HepG2 (cell line): Measurements from ENCODE around the gene SEC61B. TPM values are rescaled to one million over a fixed set of nuclear protein-coding genes. Genes with fewer than 3 reads are reported as not detected.

Experiments used
- BORCS8-MEF2B ChIP-seq: sonication (generic); formaldehyde crosslinking; IDR thresholded peaks from 2 replicates; pipeline ENCODE4 v1.8.0; 2022; ENCODE audit warnings: mild to moderate bottlenecking, missing genetic modification reagents
- CEBPB ChIP-seq: IDR thresholded peaks from 2 replicates; pipeline ENCODE4 v1.6.1; 2011; ENCODE audit warnings: low read depth, low read length, improper control_type of control experiment, borderline replicate concordance
- HMG20B ChIP-seq: conservative IDR thresholded peaks from 2 replicates; pipeline ENCODE4 v1.6.1; 2016; ENCODE audit warnings: missing genetic modification reagents, missing compliant biosample characterization
- IRX3 ChIP-seq: sonication (generic); formaldehyde crosslinking; IDR thresholded peaks from 2 replicates; pipeline ENCODE4 v1.8.1; 2023; ENCODE audit warnings: mild to moderate bottlenecking, low read depth, missing genetic modification reagents, borderline replicate concordance
- KDM4B ChIP-seq: sonication (generic); formaldehyde crosslinking; IDR thresholded peaks from 2 replicates; pipeline ENCODE4 v1.4.0; 2020; ENCODE audit warnings: missing genetic modification reagents
- MED13 ChIP-seq: sonication (generic); formaldehyde crosslinking; IDR thresholded peaks from 2 replicates; pipeline ENCODE4 v1.5.0; 2020; ENCODE audit warnings: missing genetic modification reagents
- NKX3-1 ChIP-seq: sonication (generic); formaldehyde crosslinking; IDR thresholded peaks from 2 replicates; pipeline ENCODE4 v1.5.0; 2020; ENCODE audit warnings: missing genetic modification reagents
- NPAS2 ChIP-seq: sonication (generic); formaldehyde crosslinking; IDR thresholded peaks from 2 replicates; pipeline ENCODE4 v1.8.0; 2022; ENCODE audit warnings: mild to moderate bottlenecking, missing genetic modification reagents, borderline replicate concordance
- NRL ChIP-seq: sonication (generic); formaldehyde crosslinking; IDR thresholded peaks from 2 replicates; pipeline ENCODE4 v1.5.0; 2020; ENCODE audit warnings: missing genetic modification reagents, mild to moderate bottlenecking, moderate library complexity, borderline replicate concordance
- SNRNP70 ChIP-seq: fragments of 200-400 bp; formaldehyde crosslinking; IDR thresholded peaks from 2 replicates; pipeline ENCODE4 v1.6.1; 2017; ENCODE audit warnings: mild to moderate bottlenecking, low read depth, low read length, moderate library complexity
- SRSF4 ChIP-seq: fragments of 200-400 bp; formaldehyde crosslinking; IDR thresholded peaks from one replicate; pipeline ENCODE4 v1.6.1; 2018; ENCODE audit warnings: mild to moderate bottlenecking, low read depth, low read length, moderate library complexity; ENCODE audit not compliant: poor library complexity, severe bottlenecking
- XBP1 ChIP-seq: sonication (generic); formaldehyde crosslinking; IDR thresholded peaks from 2 replicates; pipeline ENCODE4 v1.5.0; 2020; ENCODE audit warnings: missing genetic modification reagents
- ZNF234 ChIP-seq: sonication (generic); formaldehyde crosslinking; conservative IDR thresholded peaks from 2 replicates; pipeline ENCODE4 v1.5.1; 2020; ENCODE audit warnings: mild to moderate bottlenecking, missing genetic modification reagents
- ZNF24 ChIP-seq: fragments of 450-650 bp; IDR thresholded peaks from 2 replicates; pipeline ENCODE4 v1.6.1; 2017; ENCODE audit warnings: antibody characterized with exemption, mild to moderate bottlenecking
- ZNF30 ChIP-seq: sonication (generic); formaldehyde crosslinking; IDR thresholded peaks from 2 replicates; pipeline ENCODE4 v1.5.0; 2020; ENCODE audit warnings: mild to moderate bottlenecking, missing genetic modification reagents
- ZNF329 ChIP-seq: sonication (generic); formaldehyde crosslinking; IDR thresholded peaks from 2 replicates; pipeline ENCODE4 v1.9.0; 2021; ENCODE audit warnings: low read depth, mild to moderate bottlenecking, missing genetic modification reagents
- ZNF343 ChIP-seq: sonication (generic); formaldehyde crosslinking; IDR thresholded peaks from 2 replicates; pipeline ENCODE4 v1.4.0; 2020; ENCODE audit warnings: mild to moderate bottlenecking, missing genetic modification reagents
- ZNF510 ChIP-seq: sonication (generic); formaldehyde crosslinking; IDR thresholded peaks from 2 replicates; pipeline ENCODE4 v1.4.0; 2020; ENCODE audit warnings: low read depth, mild to moderate bottlenecking, missing genetic modification reagents
- ZNF569 ChIP-seq: sonication (generic); formaldehyde crosslinking; IDR thresholded peaks from 2 replicates; pipeline ENCODE4 v1.5.0; 2020; ENCODE audit warnings: mild to moderate bottlenecking, missing genetic modification reagents, moderate library complexity, borderline replicate concordance
- ZNF616 ChIP-seq: sonication (generic); formaldehyde crosslinking; IDR thresholded peaks from 2 replicates; pipeline ENCODE4 v1.5.0; 2020; ENCODE audit warnings: low read depth, mild to moderate bottlenecking, missing genetic modification reagents
- ZNF782 ChIP-seq: sonication (generic); formaldehyde crosslinking; IDR thresholded peaks from 2 replicates; pipeline ENCODE4 v1.4.0; 2020; ENCODE audit warnings: missing genetic modification reagents, mild to moderate bottlenecking, borderline replicate concordance
- polyA plus RNA-seq, 8 experiments: library from polyadenylated mRNA; depleted of rRNA in 3 of 8; stranded (reverse) in 7 of 8; unstranded in 1 of 8; fragments of >200 nt; fragmentation: Illumina TruSeq in 4 of 8; extraction: Trizol in 4 of 8; gene quantifications; 2 replicates each; pipeline versions ENCODE4 v1.2.1 to v1.2.3, GENCODE V29; 2011 to 2016; ENCODE audit warnings: low read depth in 4 of 8, missing spikeins in 1 of 8, mixed read lengths in 1 of 8; ENCODE audit not compliant: insufficient read depth in 1 of 8
- total RNA-seq, 5 experiments: library from RNA; depleted of rRNA; stranded (reverse); fragments of >200 nt; fragmentation: Illumina TruSeq; extraction: Trizol; gene quantifications; 2 replicates each; pipeline ENCODE4 v1.2.3, GENCODE V29; 2016; ENCODE audit warnings: low read depth in 1 of 5
- TF ChIP-seq, protein P1 (sequence below), 2 experiments: sonication (generic) in 1 of 2; formaldehyde crosslinking in 1 of 2; IDR thresholded peaks; 2 replicates each; pipeline versions ENCODE4 v1.4.0 to v1.6.1; 2016 to 2020; ENCODE audit warnings: borderline replicate concordance in 1 of 2, low read depth in 1 of 2, mild to moderate bottlenecking in 1 of 2, missing genetic modification reagents in 1 of 2
- TF ChIP-seq, protein P2 (sequence below): sonication (generic); formaldehyde crosslinking; IDR thresholded peaks from 2 replicates; pipeline ENCODE4 v1.5.0; 2020; ENCODE audit warnings: missing genetic modification reagents

Gene SEC61B
- total and polyA plus RNA-seq, 2 of the 13 experiments (the other 11 are each of a cell fraction or from before 2014, with no cell fraction given), result 191 to 368 TPM

DNA sequence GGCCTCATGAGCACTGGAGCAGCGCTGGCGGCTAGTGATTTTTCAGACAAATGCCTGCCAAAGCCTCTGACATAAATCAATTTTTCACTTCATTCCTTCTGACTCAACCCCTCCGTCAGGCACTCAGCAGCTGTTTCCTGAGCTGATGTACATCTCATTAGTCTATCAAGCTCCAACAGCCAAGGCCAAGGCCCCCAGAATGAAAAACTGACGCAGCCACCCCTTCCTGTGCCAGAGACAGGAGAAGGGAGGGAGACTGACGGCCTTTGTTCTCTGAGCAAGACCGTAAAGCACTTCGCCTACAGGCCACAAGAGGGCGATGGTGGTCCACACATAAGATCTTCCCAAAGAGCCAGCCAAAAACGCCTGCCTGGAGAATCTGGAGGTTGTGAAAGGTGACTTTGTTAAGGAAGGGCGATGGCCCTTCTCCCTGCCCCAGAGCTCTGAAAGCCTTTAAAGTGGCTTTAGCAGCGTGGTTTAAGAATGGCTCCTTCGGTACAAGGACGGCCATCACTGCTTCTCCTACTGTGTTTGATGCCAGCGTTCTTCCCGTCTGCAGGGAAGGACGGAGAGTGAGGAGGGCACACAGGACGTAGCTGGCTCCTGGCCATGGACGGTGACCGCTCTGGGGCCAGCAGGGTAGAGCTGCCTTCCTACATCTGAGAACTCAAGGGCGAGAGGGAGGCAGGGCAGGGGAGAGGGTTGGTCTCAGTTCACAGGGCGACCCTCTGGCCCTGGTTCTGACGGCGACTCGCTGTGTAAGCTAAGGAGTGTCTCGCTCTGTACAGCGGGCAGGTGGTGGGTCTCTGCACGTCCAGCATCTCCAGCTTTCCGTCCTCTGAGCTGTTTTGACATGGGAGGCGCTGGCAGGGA, 37.4 kb upstream of the SEC61B start (continued):
- TF ChIP-seq SNRNP70 (no peak), ZNF616 (CRISPR knock-in tag) (no peak), BORCS8-MEF2B (CRISPR knock-in tag) (no peak), KDM4B (CRISPR knock-in tag) (no peak), ZNF234 (CRISPR knock-in tag) (no peak), NPAS2 (CRISPR knock-in tag) (no peak), ZNF329 (CRISPR knock-in tag) (no peak), IRX3 (CRISPR knock-in tag) (no peak), NKX3-1 (CRISPR knock-in tag) (no peak), ZNF782 (peak; percentile 65; the same call in 1 of the 2 replicates), NRL (CRISPR knock-in tag) (0 out of 2 replicates have a peak, but pooled peaks have one; percentile 23), MED13 (CRISPR knock-in tag) (no peak), HMG20B (CRISPR knock-in tag) (no peak), ZNF30 (no peak), ZNF569 (CRISPR knock-in tag) (no peak), SRSF4 (no peak), CEBPB (no peak), XBP1 (no peak), ZNF510 (CRISPR knock-in tag) (no peak), ZNF343 (no peak), ZNF24 (no peak)
- TF ChIP-seq, protein P1, sequence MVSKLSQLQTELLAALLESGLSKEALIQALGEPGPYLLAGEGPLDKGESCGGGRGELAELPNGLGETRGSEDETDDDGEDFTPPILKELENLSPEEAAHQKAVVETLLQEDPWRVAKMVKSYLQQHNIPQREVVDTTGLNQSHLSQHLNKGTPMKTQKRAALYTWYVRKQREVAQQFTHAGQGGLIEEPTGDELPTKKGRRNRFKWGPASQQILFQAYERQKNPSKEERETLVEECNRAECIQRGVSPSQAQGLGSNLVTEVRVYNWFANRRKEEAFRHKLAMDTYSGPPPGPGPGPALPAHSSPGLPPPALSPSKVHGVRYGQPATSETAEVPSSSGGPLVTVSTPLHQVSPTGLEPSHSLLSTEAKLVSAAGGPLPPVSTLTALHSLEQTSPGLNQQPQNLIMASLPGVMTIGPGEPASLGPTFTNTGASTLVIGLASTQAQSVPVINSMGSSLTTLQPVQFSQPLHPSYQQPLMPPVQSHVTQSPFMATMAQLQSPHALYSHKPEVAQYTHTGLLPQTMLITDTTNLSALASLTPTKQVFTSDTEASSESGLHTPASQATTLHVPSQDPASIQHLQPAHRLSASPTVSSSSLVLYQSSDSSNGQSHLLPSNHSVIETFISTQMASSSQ (IDR thresholded peaks at IDR 0.05; ENCODE audit: low read depth), result no peak
- TF ChIP-seq, protein P1 (CRISPR knock-in tag; IDR thresholded peaks at IDR 0.05; ENCODE audit: borderline replicate concordance), result no peak
- TF ChIP-seq, protein P2, sequence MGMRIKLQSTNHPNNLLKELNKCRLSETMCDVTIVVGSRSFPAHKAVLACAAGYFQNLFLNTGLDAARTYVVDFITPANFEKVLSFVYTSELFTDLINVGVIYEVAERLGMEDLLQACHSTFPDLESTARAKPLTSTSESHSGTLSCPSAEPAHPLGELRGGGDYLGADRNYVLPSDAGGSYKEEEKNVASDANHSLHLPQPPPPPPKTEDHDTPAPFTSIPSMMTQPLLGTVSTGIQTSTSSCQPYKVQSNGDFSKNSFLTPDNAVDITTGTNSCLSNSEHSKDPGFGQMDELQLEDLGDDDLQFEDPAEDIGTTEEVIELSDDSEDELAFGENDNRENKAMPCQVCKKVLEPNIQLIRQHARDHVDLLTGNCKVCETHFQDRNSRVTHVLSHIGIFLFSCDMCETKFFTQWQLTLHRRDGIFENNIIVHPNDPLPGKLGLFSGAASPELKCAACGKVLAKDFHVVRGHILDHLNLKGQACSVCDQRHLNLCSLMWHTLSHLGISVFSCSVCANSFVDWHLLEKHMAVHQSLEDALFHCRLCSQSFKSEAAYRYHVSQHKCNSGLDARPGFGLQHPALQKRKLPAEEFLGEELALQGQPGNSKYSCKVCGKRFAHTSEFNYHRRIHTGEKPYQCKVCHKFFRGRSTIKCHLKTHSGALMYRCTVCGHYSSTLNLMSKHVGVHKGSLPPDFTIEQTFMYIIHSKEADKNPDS (CRISPR knock-in tag), result no peak
